ENCODE measurements around the gene SENP8.

Gene SENP8

DNA sequence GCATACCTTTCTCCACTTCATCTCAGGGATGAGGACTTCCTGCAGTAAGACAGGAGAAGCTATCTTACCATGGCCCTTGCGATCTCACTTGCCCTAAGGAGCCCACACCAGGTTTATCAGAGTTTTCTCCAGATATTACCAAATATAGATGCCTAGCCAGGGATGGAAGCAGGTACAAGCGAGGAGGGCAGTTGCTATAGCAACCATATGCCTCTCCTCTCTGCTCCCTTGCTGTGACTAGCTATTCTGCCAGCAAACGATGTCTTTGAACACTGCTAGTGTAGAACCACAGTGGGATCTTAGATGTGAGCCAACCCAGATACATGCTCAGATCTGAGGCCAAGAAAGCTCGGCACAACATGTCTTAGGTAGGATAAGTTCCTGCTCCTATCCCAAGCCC lies 45.5 kb downstream of the SENP8 start:
- Histone ChIP-seq H3K36me3 (no peaks in the 10 kb centered on the region), H3K9me3 (no peaks in the 10 kb centered on the region), H3K4me1 (no peaks in the 10 kb centered on the region), H3K4me3 (ENCODE audit: low read depth, low read length) (no peak overlapping the region), H3K27me3 (no peaks in the 10 kb centered on the region)
- no peak for DNase-seq
- TF ChIP-seq, protein P1, sequence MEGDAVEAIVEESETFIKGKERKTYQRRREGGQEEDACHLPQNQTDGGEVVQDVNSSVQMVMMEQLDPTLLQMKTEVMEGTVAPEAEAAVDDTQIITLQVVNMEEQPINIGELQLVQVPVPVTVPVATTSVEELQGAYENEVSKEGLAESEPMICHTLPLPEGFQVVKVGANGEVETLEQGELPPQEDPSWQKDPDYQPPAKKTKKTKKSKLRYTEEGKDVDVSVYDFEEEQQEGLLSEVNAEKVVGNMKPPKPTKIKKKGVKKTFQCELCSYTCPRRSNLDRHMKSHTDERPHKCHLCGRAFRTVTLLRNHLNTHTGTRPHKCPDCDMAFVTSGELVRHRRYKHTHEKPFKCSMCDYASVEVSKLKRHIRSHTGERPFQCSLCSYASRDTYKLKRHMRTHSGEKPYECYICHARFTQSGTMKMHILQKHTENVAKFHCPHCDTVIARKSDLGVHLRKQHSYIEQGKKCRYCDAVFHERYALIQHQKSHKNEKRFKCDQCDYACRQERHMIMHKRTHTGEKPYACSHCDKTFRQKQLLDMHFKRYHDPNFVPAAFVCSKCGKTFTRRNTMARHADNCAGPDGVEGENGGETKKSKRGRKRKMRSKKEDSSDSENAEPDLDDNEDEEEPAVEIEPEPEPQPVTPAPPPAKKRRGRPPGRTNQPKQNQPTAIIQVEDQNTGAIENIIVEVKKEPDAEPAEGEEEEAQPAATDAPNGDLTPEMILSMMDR (IDR thresholded peaks at IDR 0.05; ENCODE audit: low read depth, low read length) = no peak

DNA sequence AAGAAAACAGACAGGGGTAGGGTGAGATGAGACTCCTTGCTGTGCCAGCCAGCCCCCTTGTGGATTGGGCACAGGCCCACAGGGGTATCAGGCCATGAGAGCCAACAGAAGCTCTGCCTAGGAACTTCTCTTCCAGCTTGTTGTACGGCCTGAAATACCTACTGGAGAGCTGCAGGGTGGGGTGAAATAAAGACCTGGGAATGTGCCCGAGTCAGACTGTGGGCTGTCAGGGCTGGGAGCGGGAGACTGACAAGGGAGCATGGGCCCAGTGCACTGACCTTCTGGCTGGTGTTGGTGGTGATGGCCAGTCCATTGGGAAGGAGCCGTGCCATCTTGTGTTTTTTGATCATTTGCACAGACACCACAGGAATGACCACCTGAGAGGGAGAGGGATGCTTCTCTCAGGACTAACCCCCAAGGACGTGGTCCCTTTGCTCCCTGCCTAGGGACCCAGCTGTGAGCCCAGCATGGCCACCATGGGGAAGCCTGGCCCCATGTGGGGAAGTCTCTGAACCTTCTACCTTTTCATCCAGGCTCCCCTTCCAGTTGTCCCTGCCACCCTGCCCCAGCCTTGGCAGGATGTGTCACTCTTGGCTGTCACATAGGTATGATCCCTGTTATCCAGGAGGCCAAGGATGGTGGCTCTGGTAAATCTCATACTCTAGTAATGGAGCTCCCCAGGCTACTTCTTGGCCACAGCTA lies 48.7 kb downstream of the SENP8 start:
- H3K36me3 ChIP-seq = no peaks in the 10 kb centered on the region
- no peaks in the 10 kb centered on the region for H3K9me3 ChIP-seq
- TF ChIP-seq, protein P1 (IDR thresholded peaks at IDR 0.05; ENCODE audit: low read depth, low read length) = no peak
- H3K4me3 ChIP-seq (ENCODE audit: low read depth, low read length) = no peak overlapping the region
- H3K27me3 ChIP-seq = no peaks in the 10 kb centered on the region
- H3K4me1 ChIP-seq = no peaks in the 10 kb centered on the region
- no peak for DNase-seq

DNA sequence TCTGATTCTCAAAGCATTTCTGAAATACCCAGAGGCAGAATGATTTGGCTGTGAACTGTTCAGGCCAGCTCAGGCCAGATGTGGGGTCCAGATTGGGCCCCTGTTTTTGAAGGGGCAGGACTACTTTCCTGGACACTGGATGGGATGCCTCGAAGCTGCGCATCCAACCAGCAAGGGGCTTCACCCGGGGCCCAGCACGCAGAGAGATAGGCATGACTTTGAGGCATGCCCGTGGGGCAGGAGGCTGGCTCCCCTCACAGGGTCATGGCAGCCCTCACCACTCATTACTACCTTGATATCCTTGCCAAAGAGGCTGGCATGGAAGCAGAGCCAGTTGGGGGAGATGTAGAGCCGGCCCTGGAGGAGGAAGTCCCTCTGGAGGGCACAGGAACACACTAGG lies 49.2 kb downstream of the SENP8 start:
- H3K9me3 ChIP-seq = no peaks in the 10 kb centered on the region
- no peak for DNase-seq
- no peaks in the 10 kb centered on the region for H3K27me3 ChIP-seq
- TF ChIP-seq, protein P1 (IDR thresholded peaks at IDR 0.05; ENCODE audit: low read depth, low read length) = no peak
- no peak overlapping the region for H3K4me3 ChIP-seq (ENCODE audit: low read depth, low read length)
- H3K4me1 ChIP-seq = no peaks in the 10 kb centered on the region
- no peaks in the 10 kb centered on the region for H3K36me3 ChIP-seq

DNA sequence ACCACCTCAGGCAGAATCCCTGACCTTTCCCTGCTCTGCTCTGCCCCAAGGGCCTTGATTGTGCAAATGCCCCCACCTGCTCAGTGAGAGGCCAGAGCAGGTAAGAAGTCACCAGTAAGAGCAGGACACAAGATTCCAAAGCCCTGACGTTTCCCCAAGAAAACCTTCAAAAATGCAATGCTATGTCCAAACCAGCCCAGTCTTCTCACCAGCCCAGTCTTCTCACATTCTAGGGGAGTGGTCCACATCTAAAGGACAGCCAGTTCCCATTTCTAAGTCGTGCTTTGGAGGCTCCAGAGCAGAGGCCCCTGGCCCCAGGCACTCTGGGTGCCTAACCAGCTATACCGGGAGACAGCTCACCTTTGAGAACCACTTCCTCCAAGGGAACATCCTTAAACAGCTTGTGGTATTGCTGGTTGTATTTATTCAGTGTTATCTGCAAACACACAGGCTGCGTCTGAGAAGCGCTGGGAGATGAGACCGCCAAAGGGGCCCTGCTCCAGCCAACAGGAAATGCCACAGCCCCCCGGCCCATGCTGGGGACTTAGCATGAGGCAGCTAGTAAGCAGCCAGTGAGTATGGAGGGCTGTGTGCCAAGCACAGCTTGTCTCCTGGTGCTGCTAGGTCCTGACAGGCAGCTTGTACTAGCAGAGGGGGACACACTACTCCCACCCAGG lies 50.1 kb downstream of the SENP8 start:
- no peak overlapping the region for H3K4me3 ChIP-seq (ENCODE audit: low read depth, low read length)
- no peaks in the 10 kb centered on the region for H3K36me3 ChIP-seq
- no peaks in the 10 kb centered on the region for H3K27me3 ChIP-seq
- no peaks in the 10 kb centered on the region for H3K9me3 ChIP-seq
- no peak for DNase-seq
- no peaks in the 10 kb centered on the region for H3K4me1 ChIP-seq
- TF ChIP-seq, protein P1 (IDR thresholded peaks at IDR 0.05; ENCODE audit: low read depth, low read length) = no peak

DNA sequence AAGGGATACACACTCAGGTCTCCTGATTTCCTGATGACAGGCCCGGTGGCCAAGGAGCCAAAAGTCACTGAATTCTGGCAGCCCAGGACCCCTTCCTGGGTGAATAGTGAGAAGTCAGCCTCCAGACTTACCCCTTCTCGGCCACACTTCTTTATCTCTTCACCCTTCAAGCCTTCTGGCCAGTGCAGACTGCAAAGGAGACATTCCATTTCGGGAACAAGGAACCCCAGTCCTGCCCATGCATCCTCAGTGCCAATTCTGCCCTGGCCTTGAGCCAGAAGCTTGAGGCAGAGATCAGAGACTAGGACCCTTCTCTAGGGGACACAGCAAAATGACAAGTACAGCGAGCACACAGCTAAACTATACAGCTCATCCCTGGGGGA lies 50.6 kb downstream of the SENP8 start:
- H3K36me3 ChIP-seq = no peaks in the 10 kb centered on the region
- H3K4me1 ChIP-seq = no peaks in the 10 kb centered on the region
- no peaks in the 10 kb centered on the region for H3K27me3 ChIP-seq
- TF ChIP-seq, protein P1 (IDR thresholded peaks at IDR 0.05; ENCODE audit: low read depth, low read length) = no peak
- no peaks in the 10 kb centered on the region for H3K9me3 ChIP-seq
- DNase-seq = no peak
- H3K4me3 ChIP-seq (ENCODE audit: low read depth, low read length) = no peak overlapping the region

DNA sequence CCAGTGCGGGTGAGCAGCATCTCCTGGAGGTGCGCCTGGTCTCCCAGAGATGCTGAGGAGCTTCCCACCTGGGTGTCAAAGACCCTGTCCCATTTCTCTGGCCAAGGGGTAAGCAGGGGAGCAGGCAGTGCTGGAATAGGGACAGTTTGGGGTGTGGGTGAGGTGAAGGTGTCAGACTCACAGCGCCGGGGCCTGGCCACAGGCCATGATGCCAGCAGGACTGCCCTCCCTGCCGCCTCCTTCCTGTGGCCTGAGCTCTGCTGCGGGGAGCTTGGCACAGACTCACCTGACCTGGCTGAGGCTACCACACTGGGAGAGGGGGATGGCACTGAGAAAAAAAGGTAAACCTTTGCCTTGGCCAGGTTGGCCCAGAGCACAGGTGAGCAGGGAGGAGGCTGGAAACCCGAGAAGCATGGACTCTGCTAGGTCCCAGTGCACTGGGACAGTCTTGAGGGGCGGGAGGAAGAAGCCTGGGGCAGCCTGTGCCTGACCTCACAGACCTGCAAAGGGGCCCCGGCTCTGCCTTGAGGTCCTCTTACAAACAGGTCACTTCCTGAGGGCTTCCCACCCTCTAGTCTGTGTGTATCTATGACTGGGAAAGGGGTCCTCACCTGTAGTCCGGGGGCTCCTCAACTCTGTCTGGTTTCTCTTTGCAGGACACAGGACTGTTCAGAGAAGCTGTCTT lies 51.2 kb downstream of the SENP8 start:
- no peak for DNase-seq
- TF ChIP-seq, protein P1 (IDR thresholded peaks at IDR 0.05; ENCODE audit: low read depth, low read length) = no peak
- Histone ChIP-seq H3K36me3 (no peaks in the 10 kb centered on the region), H3K4me3 (ENCODE audit: low read depth, low read length) (no peak overlapping the region), H3K27me3 (no peaks in the 10 kb centered on the region), H3K4me1 (no peaks in the 10 kb centered on the region), H3K9me3 (no peaks in the 10 kb centered on the region)
